Smooth muscle cell of the brain vasculature (primary cell): Measurements from ENCODE around the gene IFT57.
"Not testable (repeated sequence)": the region's sequence is repeated elsewhere in the genome, so short reads cannot be mapped to it uniquely, and the experiment has no call there.

Experiments used
- DNase-seq: peaks from one replicate; pipeline ENCODE4 v3.0.0-alpha.2; 2012; ENCODE audit warnings: low read depth, low spot score

IFT57 gene

DNA sequence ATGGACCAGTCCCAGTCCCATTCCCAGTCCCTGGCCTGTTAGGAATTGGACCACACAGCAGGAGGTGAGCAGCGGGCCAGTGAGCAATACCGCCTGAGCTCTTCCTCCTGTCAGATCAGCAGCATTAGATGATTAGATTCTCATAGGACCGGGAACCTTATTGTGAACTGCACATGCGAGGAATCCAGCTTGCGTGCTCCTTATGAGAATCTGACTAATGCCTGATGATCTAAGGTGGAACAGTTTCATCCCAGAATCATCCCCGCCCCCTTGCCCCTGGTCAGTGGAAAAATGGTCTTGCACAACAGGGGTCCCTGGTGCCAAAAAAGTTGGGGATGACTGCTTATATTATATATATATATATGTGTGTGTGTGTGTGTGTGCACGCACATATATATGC, 63.1 kb downstream of the IFT57 start:
- no peak for DNase-seq

DNA sequence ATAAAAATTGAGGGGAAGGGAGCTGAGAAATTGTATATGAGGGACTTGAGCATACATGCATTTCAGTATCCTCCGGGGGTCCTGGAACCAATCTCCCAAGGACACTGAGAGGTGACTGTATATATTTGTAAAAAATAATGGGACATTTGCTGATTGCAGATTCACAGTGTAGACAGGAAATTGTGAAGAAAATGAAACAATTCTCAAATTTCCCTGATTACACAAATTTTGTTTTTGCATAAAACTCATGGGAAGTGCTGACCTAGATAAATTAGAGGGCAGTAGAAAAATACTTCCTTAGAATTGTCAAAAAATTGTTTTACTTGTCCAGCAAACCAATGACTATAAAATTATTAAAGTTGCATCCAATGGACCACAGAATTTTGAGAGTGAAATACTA, 64.0 kb downstream of the IFT57 start:
- DNase-seq: no peak

DNA sequence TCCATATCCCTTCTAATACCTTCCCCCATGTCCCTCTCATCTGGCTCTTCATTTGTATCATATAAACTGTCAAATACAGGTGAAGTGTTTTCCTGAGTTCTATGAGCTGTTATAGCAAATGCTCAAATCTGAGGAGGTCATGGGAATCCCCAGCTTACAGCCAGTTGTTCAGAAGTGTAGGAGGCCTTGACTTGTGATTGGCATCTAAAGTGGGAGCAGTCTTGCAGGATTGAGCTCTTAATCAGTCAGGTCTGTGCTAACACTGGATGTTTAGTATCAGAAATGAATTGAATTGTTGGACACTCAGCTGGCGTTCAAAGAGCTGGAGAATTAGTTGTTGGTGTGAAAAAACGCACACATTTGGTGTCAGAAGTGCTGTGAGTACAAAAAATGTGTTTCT, 65.0 kb downstream of the IFT57 start:
- no peak for DNase-seq

DNA sequence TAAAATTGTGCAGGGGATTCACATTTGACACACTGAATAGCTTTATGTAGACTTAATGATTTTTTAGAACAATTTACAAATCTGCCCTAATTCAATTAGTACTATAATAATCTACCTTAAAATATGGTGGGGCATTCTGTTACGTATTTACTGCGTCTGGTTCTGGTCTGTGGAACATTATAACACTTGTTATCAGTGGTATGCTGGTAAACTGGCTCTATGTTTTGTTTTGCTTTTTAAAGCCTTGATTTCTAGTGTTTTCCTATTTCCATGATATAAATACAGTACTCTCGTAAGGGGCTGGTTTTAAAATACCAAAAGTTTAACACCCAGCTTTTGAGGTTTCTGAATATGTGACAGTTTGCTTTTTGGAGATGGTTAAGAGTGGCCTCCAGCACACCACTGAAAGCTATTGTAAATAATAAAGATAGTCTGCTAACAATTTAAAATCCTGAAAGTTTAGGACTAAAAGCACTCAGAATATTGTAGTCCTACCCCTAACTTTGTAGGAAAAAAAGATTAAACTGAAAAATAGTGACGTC, 65.8 kb downstream of the IFT57 start:
- DNase-seq: no peak

DNA sequence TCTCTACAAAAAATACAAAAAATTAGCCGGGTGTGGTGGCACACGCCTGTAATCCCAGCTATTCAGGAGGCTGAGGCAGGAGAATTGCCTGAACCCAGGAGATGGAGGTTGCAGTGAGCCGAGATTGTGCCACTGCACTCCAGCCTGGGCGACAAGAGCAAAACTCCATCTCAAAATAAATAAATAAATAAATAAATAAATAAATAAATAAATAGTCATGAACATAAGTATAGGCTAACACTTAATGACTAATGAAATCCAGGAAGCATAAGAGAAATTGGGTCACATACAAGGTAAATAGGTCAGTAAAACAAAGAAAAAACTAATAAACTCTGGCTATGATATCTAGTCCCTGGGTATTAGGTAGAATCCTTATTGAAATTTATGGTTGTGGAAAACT, 66.6 kb downstream of the IFT57 start:
- DNase-seq: not testable (repeated sequence)

DNA sequence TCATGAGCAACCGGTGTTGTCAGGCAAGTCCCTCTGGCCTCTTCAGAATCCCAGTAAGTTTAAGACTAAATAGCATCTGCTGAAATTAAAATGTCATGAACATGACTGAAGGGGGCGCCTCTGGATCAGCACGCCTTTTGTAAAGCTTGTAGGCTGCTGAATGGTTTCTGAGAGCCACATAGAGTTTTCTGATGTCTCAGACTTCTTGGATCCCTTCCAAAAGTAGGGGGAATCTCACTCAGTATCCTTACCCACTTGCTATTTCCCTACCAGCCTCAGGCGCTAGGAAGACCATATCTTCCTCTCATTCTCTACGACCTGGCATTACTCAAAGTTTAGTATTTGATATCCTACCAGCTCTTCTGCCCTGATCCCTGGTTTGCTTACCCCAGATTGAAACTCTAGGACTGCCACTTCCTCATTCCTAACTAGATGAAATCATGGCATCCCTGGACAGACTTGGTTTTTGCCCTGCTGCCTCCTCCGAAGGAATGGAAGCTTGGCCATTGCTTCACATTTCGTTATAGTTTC, 68.7 kb downstream of the IFT57 start:
- no peak for DNase-seq

DNA sequence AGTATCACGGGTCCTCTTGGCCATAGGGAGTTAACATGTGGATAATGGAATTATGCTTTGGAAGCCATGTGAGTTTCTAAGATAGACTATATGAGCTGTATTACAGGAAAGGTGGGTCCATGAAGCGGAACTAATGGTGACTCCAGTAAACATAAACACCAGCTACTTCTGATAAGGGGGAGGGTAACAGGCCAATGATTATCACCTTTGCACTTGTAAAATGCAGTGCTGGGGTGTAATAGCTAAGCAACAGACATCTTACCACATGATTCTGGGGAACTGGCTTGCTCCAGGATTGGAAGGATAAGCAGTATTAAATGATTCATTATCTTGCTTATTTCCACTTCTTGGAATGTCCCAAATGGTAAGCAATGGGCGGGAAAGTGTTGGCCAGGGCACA, 70.0 kb downstream of the IFT57 start:
- no peak for DNase-seq

DNA sequence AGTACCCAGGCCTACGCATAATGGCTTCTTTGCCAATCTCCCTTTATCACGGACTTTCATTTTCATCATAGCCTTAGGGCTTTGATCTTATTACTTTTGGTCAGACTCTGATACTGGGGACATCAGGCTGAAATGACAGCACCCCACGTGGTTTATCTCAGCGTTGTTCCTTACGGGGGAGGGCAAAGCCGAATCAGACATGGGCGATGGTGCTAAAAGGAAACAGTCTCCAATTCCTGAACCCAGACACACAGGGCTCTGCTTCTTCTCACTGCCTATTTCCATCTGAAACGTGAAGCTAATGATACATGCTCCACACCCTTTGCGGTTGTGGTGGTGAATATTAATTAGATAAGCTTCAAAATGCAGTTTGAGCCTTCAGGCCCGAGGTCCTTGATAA, 72.0 kb downstream of the IFT57 start:
- DNase-seq: no peak

DNA sequence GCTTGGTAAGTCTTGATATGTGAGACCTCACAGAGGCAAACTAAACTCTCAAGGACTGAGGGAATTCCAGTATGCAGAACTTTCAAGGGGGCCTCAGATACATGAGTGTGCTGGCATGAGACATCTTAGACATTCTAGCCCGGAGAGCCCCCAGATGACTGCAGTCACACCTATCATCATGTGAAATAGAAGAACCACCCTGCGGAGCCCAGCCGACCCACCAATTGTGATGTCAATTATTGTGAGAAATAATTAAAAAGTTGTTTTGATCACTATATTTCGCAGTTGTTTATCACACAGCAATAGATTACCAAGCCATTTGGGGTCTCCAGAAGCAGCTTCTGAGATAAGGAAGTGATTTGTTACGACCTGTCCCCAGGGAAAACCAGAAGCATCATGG, 76.1 kb downstream of the IFT57 start:
- DNase-seq: no peak

DNA sequence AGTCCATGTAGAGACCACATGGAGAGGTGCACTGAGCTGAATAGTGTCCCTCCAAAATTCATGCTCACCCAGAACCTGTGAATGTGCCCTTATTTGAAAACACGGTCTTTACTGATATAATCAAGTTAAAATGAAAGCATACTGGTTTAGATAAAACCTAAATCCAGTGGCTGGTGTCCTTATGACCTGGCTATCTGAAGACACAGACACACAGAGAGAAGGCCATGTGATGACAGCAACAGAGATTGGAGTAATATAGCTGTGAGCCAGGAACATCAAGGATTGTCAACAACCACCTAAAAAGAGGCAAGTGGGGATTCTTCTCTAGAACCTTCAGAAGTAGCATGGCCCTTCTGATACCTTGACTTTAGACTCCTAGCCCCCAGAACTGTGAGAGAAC, 76.6 kb downstream of the IFT57 start:
- no peak for DNase-seq

DNA sequence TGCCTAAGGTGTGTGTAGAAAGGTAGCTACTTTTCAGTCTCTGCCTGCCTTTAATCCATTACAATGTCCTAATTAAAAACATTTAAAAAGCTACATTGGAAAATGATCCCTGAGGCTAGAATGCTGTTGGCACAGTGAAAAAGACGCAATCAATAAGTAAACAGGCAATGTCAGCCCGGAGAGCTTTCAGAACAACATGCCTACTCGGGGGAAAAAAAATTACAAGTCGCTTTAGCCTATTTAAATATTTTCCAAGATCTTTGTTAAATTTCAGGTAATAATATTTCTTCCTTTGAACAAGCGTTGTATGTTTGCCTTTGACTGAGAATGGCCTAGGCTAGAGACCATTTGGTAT, 84.8 kb downstream of the IFT57 start:
- no peak for DNase-seq

DNA sequence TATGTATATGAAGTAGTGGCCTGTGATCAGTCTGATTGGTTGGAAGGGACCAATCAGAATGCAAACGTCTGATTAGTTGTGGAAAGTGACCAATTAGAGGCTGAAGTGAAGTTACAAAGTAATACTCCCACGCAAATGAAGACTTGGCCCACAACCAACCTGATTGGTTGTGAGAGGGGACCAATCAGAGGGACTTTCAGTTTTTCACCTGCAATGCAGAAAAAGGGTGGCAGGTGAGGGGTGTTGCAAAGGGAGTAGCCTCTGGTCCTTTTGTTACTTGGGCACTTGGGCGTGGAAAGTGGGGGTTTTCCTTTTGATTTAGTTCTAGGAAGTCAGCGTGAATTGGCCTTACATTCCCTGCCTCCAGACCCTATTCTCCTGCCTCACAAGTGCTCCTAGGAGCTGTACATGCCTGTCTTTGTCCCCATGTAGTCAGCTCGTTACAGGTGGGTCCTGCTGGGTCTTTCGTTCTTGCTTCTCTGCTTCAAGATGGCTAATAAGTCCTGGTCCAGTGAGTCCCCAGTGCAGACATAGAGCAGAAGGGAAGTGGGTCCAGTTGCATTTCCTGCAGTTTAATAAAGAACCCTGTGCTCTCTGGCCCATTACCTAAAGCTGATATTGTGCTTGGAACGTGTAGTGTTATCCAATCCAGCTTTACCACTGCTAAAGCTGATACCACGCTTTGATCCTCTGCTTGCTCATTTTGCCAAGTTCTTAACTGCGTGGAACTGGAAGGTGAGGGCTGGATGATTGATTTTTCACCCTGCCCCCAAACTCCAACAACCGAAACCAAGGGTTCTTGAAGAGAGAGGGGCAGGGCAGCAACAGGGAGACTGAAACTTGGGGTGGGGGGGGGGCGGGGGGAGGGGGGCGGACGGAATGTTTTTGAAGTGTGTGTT, 85.4 kb downstream of the IFT57 start:
- no peak for DNase-seq

DNA sequence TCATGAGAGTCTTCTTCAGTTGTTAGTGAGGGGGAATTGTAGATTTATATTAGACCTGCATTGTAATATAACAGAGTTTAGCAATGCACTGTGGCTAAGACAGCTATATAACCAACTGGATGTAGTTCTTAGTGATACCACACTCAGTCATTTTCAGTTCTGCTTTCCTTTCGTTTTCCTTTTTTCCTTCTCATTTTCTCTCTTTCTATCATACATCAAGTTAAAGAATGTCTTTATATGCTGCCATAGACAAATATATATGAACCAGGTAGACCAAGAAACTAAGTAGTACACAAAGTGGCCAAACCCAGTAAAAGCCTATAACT, 87.7 kb downstream of the IFT57 start:
- no peak for DNase-seq

DNA sequence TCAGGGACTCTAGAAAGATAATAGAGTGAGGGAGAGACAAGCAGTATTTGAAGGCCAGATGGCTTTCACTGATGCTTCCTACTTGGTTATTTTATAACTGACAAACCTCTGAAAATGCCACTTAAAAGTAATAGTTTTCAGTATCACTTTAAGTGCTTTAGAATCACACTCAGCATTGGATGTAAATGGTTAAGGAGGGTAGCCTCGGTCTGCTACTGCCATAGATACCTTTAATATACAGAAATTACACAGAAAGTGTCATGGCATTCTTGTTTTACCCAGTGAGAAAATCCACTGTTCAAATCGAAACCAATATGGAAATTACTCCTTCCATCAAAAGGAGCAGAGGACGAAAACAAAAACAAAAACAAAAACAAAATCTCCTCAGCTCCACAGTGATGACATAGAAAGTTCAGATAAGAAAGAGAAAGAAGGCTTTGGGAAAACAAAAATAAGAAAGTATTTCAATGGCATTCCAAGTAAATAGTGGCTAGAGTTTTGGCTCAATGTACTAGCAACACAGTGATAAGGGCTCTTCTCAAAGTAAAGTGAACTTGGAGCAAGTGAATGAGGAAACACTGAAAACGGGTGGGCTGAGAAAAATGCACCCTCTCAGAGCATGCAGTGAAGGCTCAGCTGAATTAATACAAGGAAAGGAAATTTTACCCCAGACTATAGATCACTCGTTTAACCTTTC, 88.2 kb downstream of the IFT57 start:
- no peak for DNase-seq

DNA sequence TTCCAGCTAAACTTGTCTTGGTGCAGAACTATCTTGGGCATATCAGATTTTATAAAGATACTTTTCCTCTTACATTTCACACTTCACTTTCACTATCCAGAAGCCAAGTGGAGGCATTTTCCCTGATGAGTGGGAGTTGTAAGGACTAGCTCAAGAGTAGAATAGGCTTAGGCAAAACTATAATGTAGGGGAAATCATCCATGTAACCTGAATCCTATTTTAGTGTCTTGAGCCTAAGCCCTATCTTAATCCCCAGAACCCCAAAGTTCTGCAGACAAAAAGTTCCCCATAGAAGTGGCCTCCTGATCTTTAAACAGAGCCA, 89.2 kb downstream of the IFT57 start:
- no peak for DNase-seq

DNA sequence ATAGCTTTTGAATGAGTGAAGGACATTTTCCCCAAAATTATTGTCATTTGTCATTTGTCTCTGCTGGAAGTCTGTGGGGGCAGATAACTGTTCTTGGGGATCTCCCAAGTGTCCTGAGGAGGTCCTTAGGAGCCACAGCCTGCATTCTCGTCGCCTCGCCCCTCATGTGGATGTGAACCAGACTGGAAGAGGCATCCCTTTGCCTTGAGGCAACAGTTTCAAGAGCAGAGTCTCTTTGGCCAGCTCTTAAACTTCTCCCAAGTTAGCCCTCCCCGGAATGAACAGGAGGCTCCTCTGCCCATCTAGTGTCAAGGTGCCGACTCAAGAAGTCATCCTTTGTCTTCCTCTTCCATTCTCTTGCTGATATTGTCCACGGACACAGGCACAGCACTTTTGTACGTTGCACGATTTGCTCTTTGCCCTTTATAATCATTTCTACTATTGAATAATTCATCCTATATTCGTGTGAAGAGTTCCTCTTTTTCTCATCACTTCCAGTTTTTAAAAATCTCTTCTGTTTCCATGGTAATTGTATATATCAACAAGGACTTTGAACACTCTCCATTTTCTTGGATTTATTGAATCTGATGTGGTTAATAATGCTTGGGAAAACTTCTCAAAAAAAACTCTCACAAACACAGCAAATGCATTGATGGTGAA, 90.6 kb downstream of the IFT57 start:
- DNase-seq: no peak

DNA sequence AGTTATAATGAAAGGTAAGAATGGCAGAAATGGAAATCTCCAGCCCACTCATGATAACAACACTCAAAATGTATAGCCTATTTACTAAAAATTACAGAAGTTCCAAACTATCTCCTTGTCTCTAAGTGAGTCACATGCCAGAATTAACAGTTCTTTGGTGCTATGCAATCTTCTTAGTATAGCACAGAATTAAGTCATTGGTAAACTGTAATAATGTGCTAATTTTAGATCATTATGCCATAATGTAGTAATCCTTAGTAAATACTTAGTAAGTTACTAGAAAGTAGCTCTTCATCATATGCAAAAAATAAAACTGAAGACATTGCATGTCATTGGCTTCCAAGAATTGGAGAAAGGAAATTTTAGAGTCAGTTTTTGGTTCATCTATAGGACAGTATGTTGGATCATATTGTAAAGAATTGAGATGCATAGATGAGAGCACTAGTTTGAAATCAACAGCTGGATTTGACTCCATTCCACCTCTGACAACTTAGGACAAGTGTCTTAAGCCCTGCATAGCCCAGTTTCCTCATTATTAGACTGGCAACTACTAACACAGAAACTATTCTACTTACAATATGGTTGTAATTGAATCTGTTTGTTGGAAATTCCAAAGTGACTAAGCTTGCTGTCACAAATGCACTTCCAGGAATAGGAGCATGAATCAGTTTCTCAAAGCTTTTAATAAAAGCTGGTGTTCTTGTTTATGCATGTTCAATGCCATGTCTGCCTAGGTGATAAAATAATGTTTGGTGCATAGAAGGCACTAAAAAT, 91.3 kb downstream of the IFT57 start:
- no peak for DNase-seq

DNA sequence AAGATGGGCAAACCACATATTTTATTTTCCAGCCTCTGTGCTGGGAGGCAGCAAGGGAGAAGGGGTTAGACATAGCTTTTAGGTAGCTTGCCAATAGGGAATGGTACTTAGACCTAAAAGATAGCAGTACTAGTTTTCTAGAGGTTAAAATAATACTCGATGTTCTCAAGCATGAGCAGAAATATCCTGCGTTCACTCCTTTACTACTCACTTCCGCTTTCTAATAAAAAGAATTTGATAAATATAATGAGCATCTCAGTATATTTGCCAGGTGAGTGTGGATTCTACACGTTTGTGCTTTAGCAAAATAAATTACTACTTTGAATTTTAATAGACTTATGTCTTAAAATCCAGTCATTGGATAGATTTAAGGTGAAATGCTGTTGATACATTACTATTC, 92.0 kb downstream of the IFT57 start:
- no peak for DNase-seq

DNA sequence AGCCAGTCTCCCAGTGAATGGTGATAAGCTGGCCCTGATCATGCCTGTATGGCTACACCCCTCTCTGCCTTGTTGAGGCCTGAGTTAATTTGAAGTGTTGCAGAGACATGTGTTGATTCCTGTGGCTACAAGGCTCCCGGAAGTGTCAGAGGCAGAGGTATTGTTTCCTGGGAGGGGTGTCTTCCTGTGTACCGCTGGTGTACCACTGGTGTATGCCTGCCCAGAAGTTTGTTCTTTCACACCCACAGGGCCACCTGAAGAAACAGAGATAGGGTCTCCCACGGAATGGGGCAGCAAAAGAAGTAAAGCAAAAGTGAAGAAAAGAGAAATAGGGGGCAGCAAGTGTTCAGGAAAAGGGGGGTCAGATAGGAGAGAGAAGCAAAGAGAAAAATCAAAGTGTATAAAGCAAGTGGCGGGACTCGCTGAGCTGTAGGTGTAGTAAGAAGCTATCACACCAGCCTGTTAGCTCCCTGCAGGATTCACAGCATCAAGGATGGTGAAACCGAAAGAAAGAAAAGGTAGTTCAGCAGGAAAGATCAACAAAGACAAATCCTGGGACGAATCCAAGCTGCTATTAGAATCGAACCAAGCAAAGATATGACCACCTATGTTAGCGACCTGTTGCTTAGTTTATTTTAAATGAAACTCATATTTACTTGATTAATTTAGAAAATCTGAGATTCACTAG, 94.8 kb downstream of the IFT57 start:
- DNase-seq: no peak

DNA sequence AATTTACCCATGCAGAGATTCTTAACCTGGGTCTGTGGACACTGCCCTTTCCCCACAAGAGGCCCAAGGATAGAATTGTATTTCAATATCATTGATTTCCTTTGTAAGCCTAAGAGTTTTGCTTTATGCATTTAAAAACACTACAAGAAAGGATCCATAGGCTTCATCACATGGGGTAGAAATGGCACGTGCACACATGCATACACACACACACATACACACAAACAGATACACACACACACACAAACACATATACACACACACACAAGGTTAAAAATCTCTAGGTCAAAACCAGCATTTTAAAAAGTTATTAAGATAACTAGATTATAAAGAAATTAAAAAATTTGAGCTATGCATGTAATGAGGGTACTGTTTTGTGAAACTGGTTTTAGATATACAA, 95.9 kb downstream of the IFT57 start:
- DNase-seq: no peak

DNA sequence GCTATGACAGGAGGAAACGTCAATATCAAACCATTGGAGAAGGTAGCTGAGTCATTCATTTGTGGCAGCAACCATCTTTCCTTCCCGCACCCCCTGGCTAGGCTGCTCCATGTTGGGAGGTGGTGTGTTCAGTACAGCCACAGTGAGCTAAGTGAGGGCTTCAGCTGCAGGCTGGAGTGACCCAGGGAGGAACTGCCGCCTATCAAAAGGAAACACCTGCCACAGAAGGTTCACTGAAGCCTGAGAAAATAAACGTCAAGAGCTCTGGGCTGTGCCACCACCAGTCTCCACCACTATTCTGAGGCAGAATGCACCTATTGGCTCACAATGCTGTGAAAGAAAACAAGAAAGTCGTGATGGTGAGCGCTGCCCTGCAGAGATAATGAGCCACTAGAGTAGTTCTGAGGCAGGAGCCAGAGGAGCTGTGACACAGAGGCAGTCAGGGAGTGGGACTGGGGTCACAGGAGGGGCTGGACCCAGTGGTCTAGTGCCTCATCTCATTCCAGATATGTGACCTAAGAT, 96.6 kb downstream of the IFT57 start:
- no peak for DNase-seq
